SK-N-SH treated with all-trans-retinoic acid at 6 μM for 48 hours (cell line): Measurements from ENCODE around the gene AGBL1.

Experiments
- ATAC-seq: fragments of 200-7000 bp; cut with Tn5 transposase; 3 replicates; pipeline ENCODE4 v1.9.1; 2020; ENCODE audit warnings: mild to moderate bottlenecking, moderate library complexity
- ARNTL ChIP-seq: fragments of 450-650 bp; formaldehyde crosslinking; IDR thresholded peaks from 2 replicates; pipeline ENCODE4 v1.5.0; 2020; ENCODE audit warnings: low read depth, mild to moderate bottlenecking, moderate library complexity, borderline replicate concordance
- CSDC2 ChIP-seq: fragments of 250-450 bp; sonication (Bioruptor Pico); IDR thresholded peaks from 2 replicates; pipeline ENCODE4 v1.5.0; 2020; ENCODE audit warnings: mild to moderate bottlenecking, moderate library complexity
- CSRNP3 ChIP-seq: fragments of 250-450 bp; sonication (Bioruptor Pico); IDR thresholded peaks from 2 replicates; pipeline ENCODE4 v1.5.1; 2021; ENCODE audit warnings: mild to moderate bottlenecking, moderate library complexity
- GLIS3 ChIP-seq: fragments of 250-450 bp; sonication (Bioruptor Pico); IDR thresholded peaks from 2 replicates; pipeline ENCODE4 v1.5.0; 2020; ENCODE audit warnings: mild to moderate bottlenecking, moderate library complexity
- ISL1 ChIP-seq: fragments of 250-450 bp; sonication (Bioruptor Pico); IDR thresholded peaks from 2 replicates; pipeline ENCODE4 v2.1.2; 2022; ENCODE audit warnings: mild to moderate bottlenecking, moderate library complexity
- OSR1 ChIP-seq: fragments of 250-450 bp; sonication (Bioruptor Pico); IDR thresholded peaks from 2 replicates; pipeline ENCODE4 v1.8.0; 2022; ENCODE audit warnings: moderate library complexity, mild to moderate bottlenecking, inconsistent platforms
- POU6F1 ChIP-seq: fragments of 250-450 bp; sonication (Bioruptor Pico); IDR thresholded peaks from 2 replicates; pipeline ENCODE4 v1.8.0; 2021; ENCODE audit warnings: low read depth, mild to moderate bottlenecking, moderate library complexity, borderline replicate concordance
- PPARA ChIP-seq: fragments of 250-450 bp; sonication (Bioruptor Pico); IDR thresholded peaks from 2 replicates; pipeline ENCODE4 v1.5.0; 2020; ENCODE audit warnings: mild to moderate bottlenecking, borderline replicate concordance
- RARB ChIP-seq: fragments of 250-450 bp; sonication (Bioruptor Pico); IDR thresholded peaks from 2 replicates; pipeline ENCODE4 v1.8.0; 2021; ENCODE audit warnings: mild to moderate bottlenecking, moderate library complexity
- SNAI2 ChIP-seq: fragments of 250-450 bp; sonication (Bioruptor Pico); IDR thresholded peaks from 2 replicates; pipeline ENCODE4 v1.5.0; 2020; ENCODE audit warnings: mild to moderate bottlenecking, moderate library complexity
- TCF4 ChIP-seq: fragments of 250-450 bp; sonication (Bioruptor Pico); IDR thresholded peaks from 2 replicates; pipeline ENCODE4 v1.8.0; 2021; ENCODE audit warnings: mild to moderate bottlenecking, moderate library complexity, borderline replicate concordance
- TOX ChIP-seq: fragments of 250-450 bp; sonication (Bioruptor Pico); IDR thresholded peaks from 2 replicates; pipeline ENCODE4 v1.8.0; 2021; ENCODE audit warnings: mild to moderate bottlenecking, moderate library complexity, borderline replicate concordance
- TSHZ2 ChIP-seq: fragments of 250-450 bp; sonication (Bioruptor Pico); IDR thresholded peaks from 2 replicates; pipeline ENCODE4 v1.5.0; 2020; ENCODE audit warnings: mild to moderate bottlenecking, moderate library complexity
- ZC3H10 ChIP-seq: fragments of 250-450 bp; sonication (Bioruptor Pico); IDR thresholded peaks from 2 replicates; pipeline ENCODE4 v1.5.1; 2021; ENCODE audit warnings: mild to moderate bottlenecking, moderate library complexity
- ZFP30 ChIP-seq: fragments of 450-650 bp; formaldehyde crosslinking; IDR thresholded peaks from 2 replicates; pipeline ENCODE4 v1.5.0; 2022; ENCODE audit warnings: mild to moderate bottlenecking, moderate library complexity
- ZNF8 ChIP-seq: fragments of 450-650 bp; formaldehyde crosslinking; IDR thresholded peaks from 2 replicates; pipeline ENCODE4 v1.5.0; 2020; ENCODE audit warnings: mild to moderate bottlenecking, moderate library complexity

Gene AGBL1

GRCh38 chr15:86316216-86316615, 236.5 kb downstream of the AGBL1 start (continued):
- no peak for TF ChIP-seq ZFP30 (CRISPR knock-in tag)
- no peak for TF ChIP-seq CSRNP3 (CRISPR knock-in tag)
- no peak for TF ChIP-seq ISL1 (CRISPR knock-in tag)

GRCh38 chr15:86316726-86317383, 237.2 kb downstream of the AGBL1 start:
- no peak for TF ChIP-seq PPARA (CRISPR knock-in tag)
- no peak for TF ChIP-seq SNAI2 (CRISPR knock-in tag)

GRCh38 chr15:86317384-86317740, 237.7 kb downstream of the AGBL1 start:
- no peak for ATAC-seq
- TF ChIP-seq ZFP30 (CRISPR knock-in tag) (no peak), ARNTL (CRISPR knock-in tag) (no peak), ZC3H10 (no peak), ZNF8 (CRISPR knock-in tag) (no peak), RARB (CRISPR knock-in tag) (no peak), CSRNP3 (CRISPR knock-in tag) (no peak), TCF4 (CRISPR knock-in tag) (no peak), CSDC2 (CRISPR knock-in tag) (no peak), GLIS3 (CRISPR knock-in tag) (no peak), POU6F1 (CRISPR knock-in tag) (no peak), TSHZ2 (CRISPR knock-in tag) (no peak)

More at GRCh38 chr15:86316726-86317383, 237.2 kb downstream of the AGBL1 start:
- ATAC-seq, result no peak

- TF ChIP-seq OSR1 (no peak), TCF4 (CRISPR knock-in tag) (no peak), ARNTL (CRISPR knock-in tag) (no peak), POU6F1 (CRISPR knock-in tag) (no peak), CSRNP3 (CRISPR knock-in tag) (no peak), ZNF8 (CRISPR knock-in tag) (no peak), TOX (CRISPR knock-in tag) (no peak), PPARA (CRISPR knock-in tag) (no peak), ISL1 (CRISPR knock-in tag) (no peak), ZFP30 (CRISPR knock-in tag) (no peak)
- TF ChIP-seq, all 23 proteins: peak for 0
- no peak for ATAC-seq
These were observed 243.0 kb downstream of the AGBL1 start for GRCh38 chr15:86322629-86323028.
